HT-29 (cell line): Measurements from ENCODE around the gene AP4B1. TPM values are rescaled to one million over a fixed set of nuclear protein-coding genes. Genes with fewer than 3 reads are reported as not detected.
A peak's percentile ranks its signal among the peaks of the same experiment; 100 is the strongest.
"Not testable (repeated sequence)": the region's sequence is repeated elsewhere in the genome, so short reads cannot be mapped to it uniquely, and the experiment has no call there.

Experiments used
- DNase-seq: peaks from one replicate; pipeline ENCODE4 v3.0.0-alpha.2; 2015; ENCODE audit warnings: low spot score
- total RNA-seq: library from RNA; depleted of rRNA; stranded (reverse); fragments of >200 nt; shearing (Covaris generic); gene quantifications from 2 replicates; pipeline ENCODE4 v1.2.3, GENCODE V29; 2014; rRNA removed

Gene AP4B1
- total RNA-seq: 6.7 and 12.5 TPM in 2 replicates

- peak; percentile 99 for DNase-seq
Measured at GRCh38 chr1:113904674-113905434, at the start of gene AP4B1, which contains the start of gene DCLRE1B. Gene AP4B1, minus strand, starts transcription at chr1:113904799. Its CDS starts 82 bp downstream, at chr1:113904717. Gene DCLRE1B, plus strand, starts transcription at chr1:113905326. Its CDS starts 261 bp downstream, at chr1:113905587.

- no peak for DNase-seq
Measured at GRCh38 chr1:113951719-113952118, 47.1 kb upstream of the AP4B1 start.

- no peak for DNase-seq
Measured at GRCh38 chr1:113950908-113951307, 46.3 kb upstream of the AP4B1 start.

GRCh38 chr1:113949007-113949406 lies 44.4 kb upstream of the AP4B1 start:
- peak; percentile 17 for DNase-seq

GRCh38 chr1:113948151-113948550 lies 43.6 kb upstream of the AP4B1 start:
- DNase-seq: not testable (repeated sequence)

GRCh38 chr1:113947388-113948107 lies 42.9 kb upstream of the AP4B1 start:
- no peak for DNase-seq

- no peak for DNase-seq
Measured at GRCh38 chr1:113946678-113947387, 42.2 kb upstream of the AP4B1 start.

- DNase-seq: no peak
Measured at GRCh38 chr1:113946112-113946511, 41.5 kb upstream of the AP4B1 start.

GRCh38 chr1:113945329-113945728 lies 40.7 kb upstream of the AP4B1 start:
- no peak for DNase-seq

GRCh38 chr1:113943028-113943811 lies 38.6 kb upstream of the AP4B1 start:
- DNase-seq: no peak

- no peak for DNase-seq
Measured at GRCh38 chr1:113942527-113942926, 37.9 kb upstream of the AP4B1 start.

GRCh38 chr1:113941245-113941559 lies 36.6 kb upstream of the AP4B1 start:
- DNase-seq: no peak

- no peak for DNase-seq
Measured at GRCh38 chr1:113940365-113941244, 36.0 kb upstream of the AP4B1 start.

- no peak for DNase-seq
Measured at GRCh38 chr1:113938192-113938591, 33.6 kb upstream of the AP4B1 start.

GRCh38 chr1:113937146-113937545 lies 32.5 kb upstream of the AP4B1 start:
- no peak for DNase-seq

- DNase-seq: no peak
Measured at GRCh38 chr1:113935970-113936369, 31.4 kb upstream of the AP4B1 start.

- DNase-seq: no peak
Measured at GRCh38 chr1:113935176-113935575, 30.6 kb upstream of the AP4B1 start.

GRCh38 chr1:113934511-113935055 lies 30.0 kb upstream of the AP4B1 start:
- no peak for DNase-seq

- no peak for DNase-seq
Measured at GRCh38 chr1:113934006-113934405, 29.4 kb upstream of the AP4B1 start.

- DNase-seq: peak; percentile 52
Measured at GRCh38 chr1:113931451-113931851, 26.9 kb upstream of the AP4B1 start.
